HG03060 (cell line): Measurements from ENCODE around the gene BBS9.

Source experiments
- ATAC-seq: cut with Tn5 transposase; IDR thresholded peaks from one replicate; pipeline ENCODE4 v1.9.1; 2021; ENCODE audit warnings: low read depth, moderate number of reproducible peaks; ENCODE audit not compliant: unreplicated experiment

BBS9 gene

DNA sequence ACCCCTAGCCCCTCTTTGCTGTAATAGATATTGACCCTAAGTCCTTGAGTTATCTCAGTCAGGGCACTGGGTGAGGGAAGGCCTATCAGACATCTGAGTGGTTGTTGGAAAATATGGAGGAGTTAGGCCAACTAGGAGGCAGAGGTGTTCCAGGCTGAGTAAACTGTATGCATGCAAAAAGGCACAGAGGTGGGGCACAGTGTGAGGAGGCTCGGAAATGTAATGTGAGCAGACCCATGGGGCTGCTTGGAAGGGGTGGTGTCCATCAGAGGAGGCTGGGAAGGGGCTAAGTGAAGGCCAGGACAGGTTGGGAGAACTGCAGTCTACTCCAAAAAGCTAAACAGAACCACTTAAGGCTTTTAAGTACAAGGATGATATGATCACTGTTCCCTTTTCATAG, 452.7 kb downstream of the BBS9 start:
- ATAC-seq, result no peak

- ATAC-seq, result no peak
Observed at GRCh38 chr7:33582533-33582932, 453.2 kb downstream of the BBS9 start.

DNA sequence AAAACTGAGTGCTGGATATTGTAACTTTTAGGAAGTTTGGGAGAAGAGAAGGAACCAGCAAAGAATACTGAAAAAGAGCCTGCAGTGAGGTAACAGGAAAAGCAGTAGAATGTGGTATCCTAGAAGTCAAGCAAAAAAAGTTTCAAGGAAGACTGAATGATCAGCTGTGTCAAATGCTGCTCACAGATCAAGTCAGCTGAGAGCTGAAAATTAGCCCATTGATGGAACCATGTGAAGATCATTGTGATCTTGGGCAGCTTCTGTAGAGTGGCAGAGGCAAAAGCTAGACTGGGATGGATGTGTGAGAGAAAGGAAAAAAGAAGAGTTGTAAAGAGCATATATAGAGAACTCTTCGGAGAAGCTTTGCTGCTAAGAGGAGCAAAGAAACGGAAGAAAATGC, 460.5 kb downstream of the BBS9 start:
- ATAC-seq, result no peak

DNA sequence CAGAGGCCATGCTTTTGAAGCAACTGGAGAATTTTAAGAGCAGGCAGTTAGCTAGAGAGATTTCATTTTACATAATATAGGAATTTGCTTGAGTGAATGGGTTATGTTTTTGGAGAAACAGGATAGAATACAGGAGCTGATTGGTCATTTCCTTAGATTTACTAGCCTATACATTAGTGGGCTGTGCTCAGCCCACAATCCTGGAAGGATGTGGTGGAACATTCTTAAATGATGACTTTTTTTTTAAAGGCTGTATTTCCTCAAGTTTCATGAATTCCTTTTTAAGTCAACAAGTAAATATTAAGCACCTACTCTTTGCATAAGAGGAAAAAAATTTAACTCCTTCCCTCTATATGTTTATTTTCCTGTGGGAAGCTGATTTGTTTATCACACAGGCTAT, 461.6 kb downstream of the BBS9 start:
- ATAC-seq, result no peak

DNA sequence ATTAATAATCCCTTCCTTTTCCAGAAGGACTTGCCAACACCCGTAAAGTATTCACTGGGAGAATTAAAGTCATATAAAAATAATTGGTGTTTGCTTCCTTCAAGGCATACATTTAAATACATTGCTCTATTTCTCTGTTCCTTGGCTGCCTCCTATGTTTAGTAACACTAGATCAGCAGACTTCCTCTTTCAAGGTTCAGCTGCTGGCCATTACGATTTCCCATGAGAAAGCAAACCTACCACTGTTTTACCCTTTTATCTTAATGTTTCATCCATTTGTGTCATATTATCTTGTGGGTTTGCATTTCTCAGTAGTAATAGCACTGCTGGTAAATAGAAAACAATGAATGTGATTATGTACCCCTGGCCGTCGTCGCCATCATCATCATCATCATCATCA, 462.1 kb downstream of the BBS9 start:
- ATAC-seq, result no peak

GRCh38 chr7:33592718-33593117, 463.4 kb downstream of the BBS9 start:
- no peak for ATAC-seq

DNA sequence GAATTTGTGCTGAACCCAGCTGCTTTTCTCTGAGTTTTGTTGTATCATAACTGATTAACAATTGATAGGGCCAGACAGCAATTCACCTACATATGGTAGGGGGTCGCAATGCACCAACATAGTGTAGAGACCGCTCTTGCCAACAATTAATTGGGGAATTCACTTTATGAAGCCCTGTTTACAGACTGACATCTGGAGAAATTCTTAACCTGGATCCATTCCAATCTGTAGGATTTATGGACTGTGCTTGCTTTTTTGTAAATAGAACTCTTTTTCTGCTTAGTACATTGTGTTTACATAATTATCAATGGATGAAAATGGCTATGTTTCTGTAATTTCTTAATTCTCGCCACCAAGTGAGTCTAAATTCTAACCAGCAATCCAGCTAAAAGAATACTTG, 464.2 kb downstream of the BBS9 start:
- ATAC-seq, result no peak

GRCh38 chr7:33596686-33597085, 467.3 kb downstream of the BBS9 start:
- no peak for ATAC-seq

- ATAC-seq, result no peak
Observed at GRCh38 chr7:33597181-33597580, 467.8 kb downstream of the BBS9 start.

- no peak for ATAC-seq
Observed at GRCh38 chr7:33601101-33601500, 471.7 kb downstream of the BBS9 start.

DNA sequence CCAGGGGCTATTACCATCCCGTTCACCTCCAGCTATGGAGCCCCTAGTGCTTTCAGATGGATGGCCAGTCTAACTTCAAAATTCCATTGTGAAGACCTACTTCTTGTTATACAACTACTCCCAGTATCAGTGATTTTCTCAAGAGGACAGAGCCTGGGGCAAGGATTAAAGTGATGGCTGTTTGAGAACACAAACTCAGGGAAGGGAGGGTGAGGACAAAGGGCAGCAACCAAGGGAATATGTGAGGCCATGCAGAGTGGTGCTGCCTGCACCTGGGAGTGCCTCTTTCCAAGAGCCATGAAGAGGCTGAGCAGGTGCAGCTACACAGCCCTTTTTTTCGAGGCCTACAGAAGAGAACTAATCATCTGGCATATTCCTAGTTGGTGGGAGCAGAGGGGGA, 472.5 kb downstream of the BBS9 start:
- no peak for ATAC-seq

DNA sequence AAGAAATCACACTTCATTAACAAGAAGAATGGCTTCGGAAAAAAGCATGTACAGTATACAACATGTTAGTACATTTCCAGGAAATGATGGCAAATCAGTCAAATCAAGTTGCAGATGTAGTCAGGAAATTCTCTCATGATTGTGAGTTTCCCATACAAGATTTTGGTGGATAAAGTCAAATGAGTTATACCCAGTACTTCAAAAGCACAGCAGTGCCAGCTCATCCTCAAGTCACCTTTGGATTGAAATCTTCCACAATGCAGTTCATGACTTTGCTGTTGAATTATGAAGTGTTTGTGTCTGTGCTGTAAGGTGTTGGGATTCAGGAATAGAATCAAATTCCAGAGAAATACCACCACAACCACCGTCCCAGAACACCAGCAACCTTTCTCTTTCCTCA, 474.7 kb downstream of the BBS9 start:
- no peak for ATAC-seq

DNA sequence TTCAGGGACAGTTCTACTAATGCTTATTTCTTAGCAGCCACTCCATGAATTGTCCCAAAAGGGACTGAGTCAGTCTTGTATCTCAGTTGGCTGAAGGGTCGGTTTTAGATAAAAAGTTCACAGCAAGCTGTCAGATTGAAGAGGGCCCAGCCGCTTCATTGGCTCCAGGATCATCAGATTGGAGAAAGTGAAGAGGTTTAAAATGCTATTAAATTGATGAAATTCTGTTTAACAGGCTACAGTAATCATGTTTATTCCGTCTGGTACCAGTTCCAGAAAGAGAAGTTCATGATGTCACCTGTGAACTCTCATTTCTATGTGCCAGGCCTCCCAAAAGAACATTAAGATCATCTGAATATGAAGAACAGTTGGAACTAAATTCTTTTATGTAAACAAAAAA, 481.6 kb downstream of the BBS9 start:
- no peak for ATAC-seq

DNA sequence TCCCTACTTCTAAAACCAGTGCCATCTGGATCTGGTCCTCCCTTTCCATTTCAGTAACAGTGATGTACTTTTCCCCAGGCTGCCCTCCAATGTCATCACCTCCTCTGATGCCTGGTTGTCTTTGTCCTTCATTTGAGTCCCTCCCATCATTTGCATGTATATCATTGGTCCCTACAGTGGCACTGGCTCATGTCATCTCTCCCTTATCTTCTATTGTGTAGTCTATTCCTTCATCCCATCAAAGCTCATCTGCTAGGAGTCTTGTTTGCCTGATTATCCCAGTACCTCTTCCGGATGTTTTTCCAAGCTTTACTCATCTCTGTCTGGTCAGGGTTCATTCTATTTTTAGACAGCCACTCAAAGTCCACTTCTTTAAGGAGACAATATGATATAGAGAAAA, 483.1 kb downstream of the BBS9 start:
- no peak for ATAC-seq

GRCh38 chr7:33614357-33615117, 485.2 kb downstream of the BBS9 start:
- ATAC-seq, result no peak

DNA sequence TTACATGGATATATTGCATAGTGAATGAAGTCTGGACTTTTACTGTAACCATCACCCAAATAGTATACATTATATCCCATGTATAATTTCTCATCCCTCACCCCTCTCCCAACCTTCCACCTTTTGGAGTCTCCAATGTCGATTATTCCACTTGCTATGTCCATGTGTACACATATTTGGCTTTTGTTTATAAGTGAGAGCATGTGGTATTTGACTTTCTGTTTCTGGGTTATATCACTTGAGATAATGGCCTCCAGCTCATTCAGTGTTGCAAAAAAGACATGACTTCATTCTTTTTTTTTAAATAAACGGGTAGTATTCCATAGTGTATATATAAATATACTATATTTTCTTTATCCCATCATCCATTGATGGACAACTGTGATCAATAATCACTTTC, 487.4 kb downstream of the BBS9 start:
- ATAC-seq, result no peak

- no peak for ATAC-seq
Observed at GRCh38 chr7:33619264-33619663, 489.9 kb downstream of the BBS9 start.

- ATAC-seq, result no peak
Observed at GRCh38 chr7:33623267-33623666, 493.9 kb downstream of the BBS9 start.

GRCh38 chr7:33624215-33624614, 494.9 kb downstream of the BBS9 start:
- ATAC-seq, result no peak

DNA sequence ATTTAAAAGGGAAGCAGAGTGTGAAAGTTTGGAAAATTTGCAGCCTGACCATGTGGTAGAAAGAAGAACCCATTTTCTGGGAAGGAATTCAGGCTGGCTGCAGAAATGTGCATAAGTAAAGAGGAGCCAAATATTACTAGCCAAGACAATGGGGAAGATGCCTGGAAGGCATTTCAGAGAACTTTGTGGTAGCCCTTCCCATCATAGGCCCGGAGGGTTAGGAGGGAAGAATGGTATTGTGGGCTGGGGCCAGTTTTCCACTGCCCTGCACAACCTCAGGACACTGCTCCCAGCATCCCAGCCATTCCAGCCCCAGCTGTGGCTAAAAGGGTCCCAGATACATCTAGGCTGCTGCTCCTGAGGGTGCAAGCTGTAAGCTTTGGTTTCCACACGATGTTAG, 497.5 kb downstream of the BBS9 start:
- ATAC-seq, result no peak

DNA sequence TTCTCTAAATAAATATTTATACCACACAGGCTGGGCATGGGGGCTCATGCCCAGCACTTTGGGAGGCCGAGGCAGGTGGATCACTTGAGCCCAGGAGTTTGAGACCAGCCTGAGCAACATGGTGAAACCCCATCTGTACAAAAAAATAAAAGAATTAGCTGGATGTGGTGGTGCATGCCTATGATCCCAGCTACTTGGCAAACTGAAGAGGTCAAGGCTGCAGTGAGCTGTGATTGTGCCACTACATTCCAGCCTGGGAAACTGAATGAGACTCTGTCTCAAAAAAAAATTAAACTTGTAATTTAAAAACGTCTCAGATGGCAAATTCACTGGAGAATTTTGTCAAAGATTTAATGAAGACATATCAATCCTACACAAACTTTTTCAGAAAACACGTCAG, 498.4 kb downstream of the BBS9 start:
- no peak for ATAC-seq

DNA sequence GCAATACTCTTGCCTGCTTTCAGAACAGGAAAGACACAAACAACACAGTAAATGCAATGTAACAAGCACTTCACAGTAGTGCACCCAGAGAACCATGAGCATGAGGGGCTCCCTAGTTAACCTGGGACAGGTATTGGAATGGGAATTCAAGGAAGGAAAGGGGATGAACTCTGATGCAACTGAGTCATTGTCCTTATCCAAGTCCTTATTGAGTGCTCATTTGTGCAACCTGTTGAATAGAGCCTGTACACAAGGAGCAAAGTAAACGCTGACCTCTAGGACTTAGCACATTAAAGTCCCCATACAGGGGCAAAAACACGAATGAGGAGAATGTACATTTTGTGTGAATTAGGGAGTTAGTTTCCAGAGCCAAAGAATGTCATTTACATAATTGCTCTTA, 499.5 kb downstream of the BBS9 start:
- ATAC-seq, result no peak

GRCh38 chr7:33630359-33630758, 501.0 kb downstream of the BBS9 start:
- no peak for ATAC-seq
